GM13976 (cell line): ENCODE results near the gene GIMAP5.

Source experiments
- DNase-seq: peaks from one replicate; pipeline ENCODE4 v3.0.0; 2012; ENCODE audit warnings: low spot score
- CTCF ChIP-seq: IDR thresholded peaks from 2 replicates; pipeline ENCODE4 v1.5.1; 2012; ENCODE audit warnings: borderline replicate concordance, mild to moderate bottlenecking; ENCODE audit not compliant: insufficient read depth; ENCODE audit errors: extremely low read depth, missing control alignments, control extremely low read depth
- in situ Hi-C: fragments of 300-500 bp; cut with MboI; formaldehyde crosslinking; loops from one replicate; pipeline ENCODE4 v1.12.0; 2022; ENCODE audit warnings: low sequenced_read_pairs, mixed read lengths, inconsistent platforms; ENCODE audit not compliant: unreplicated experiment

Gene GIMAP5

GRCh38 chr7:150716368-150716767, 20.9 kb upstream of the GIMAP5 start, which contains the start of gene GIMAP1:
GIMAP1 (plus strand) TSS chr7:150716613; CDS start chr7:150719048, 2,435 bp downstream.
- DNase-seq = peak; percentile 47
- TF ChIP-seq CTCF = no peak
- in situ Hi-C loops = no loop called here

DNA sequence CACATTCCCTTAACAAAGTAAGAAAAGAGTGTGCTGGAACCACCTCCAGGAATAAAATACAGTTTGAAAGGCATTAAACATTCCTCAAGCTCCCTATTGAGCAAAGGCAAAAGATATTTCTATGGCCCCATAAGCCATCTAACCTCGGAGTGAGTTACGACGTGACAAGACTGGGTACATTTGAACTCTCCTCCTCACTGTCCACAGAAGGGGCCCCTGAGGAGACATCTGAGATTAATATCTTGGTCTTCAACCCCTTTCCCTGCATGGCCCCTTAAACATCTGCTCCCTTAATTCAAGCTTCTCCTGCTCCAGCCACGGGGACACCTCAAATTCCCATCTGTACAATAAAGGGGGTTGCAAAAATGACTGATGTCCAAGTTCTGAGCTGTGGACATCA, 20.3 kb upstream of the GIMAP5 start:
- in situ Hi-C loops = no loop called here
- no peak for DNase-seq
- TF ChIP-seq CTCF = no peak

DNA sequence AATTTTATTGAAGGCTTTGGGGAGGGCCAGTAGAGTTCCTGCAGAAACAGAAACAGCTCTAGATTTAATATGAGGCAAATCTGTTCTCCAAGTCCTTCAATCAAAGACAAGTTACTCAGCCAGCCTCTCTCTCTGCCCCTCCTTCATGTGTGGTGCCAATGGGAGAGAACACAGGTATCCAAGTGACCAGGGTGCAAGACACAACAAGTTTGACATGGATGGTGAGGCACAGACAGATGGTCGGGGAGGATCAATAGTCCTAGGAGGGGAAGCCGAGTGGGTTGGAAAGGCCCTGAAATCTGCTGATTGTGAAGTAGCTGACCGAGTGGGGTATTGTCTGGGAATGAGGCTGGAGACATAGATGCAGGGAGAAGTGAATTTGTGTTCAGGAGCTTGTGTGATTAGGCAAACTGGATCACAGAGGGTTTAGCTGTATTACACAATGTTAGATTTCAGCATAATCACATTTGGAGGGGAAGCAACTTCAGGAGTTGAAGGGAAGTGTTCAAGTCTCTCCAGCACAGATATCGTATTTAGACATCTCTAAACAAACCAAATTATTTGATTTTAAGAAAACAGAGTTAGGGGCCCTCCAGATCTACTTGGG, 19.3 kb upstream of the GIMAP5 start:
- DNase-seq = no peak
- in situ Hi-C loops = no loop called here
- no peak for TF ChIP-seq CTCF

DNA sequence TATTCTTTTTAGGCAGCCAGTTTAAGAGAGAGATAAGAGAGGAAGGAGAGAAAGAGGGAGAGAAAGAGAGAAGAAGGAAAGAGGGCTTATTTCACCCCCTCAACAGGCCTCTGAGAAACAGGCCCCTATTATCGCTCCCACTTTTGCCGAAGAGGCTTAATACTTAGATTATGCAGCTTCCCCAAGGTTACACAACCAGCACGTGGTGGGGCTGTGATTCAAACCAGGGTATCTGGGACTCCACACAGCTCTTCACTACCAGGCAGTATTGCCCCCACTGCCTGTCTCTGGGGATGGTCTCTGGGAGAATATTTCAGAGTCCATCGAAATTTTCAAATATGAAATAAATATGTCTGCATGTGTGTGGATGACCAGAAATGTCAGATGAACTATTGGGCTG, 17.8 kb upstream of the GIMAP5 start:
- in situ Hi-C loops = no loop called here
- DNase-seq = no peak
- TF ChIP-seq CTCF = no peak

DNA sequence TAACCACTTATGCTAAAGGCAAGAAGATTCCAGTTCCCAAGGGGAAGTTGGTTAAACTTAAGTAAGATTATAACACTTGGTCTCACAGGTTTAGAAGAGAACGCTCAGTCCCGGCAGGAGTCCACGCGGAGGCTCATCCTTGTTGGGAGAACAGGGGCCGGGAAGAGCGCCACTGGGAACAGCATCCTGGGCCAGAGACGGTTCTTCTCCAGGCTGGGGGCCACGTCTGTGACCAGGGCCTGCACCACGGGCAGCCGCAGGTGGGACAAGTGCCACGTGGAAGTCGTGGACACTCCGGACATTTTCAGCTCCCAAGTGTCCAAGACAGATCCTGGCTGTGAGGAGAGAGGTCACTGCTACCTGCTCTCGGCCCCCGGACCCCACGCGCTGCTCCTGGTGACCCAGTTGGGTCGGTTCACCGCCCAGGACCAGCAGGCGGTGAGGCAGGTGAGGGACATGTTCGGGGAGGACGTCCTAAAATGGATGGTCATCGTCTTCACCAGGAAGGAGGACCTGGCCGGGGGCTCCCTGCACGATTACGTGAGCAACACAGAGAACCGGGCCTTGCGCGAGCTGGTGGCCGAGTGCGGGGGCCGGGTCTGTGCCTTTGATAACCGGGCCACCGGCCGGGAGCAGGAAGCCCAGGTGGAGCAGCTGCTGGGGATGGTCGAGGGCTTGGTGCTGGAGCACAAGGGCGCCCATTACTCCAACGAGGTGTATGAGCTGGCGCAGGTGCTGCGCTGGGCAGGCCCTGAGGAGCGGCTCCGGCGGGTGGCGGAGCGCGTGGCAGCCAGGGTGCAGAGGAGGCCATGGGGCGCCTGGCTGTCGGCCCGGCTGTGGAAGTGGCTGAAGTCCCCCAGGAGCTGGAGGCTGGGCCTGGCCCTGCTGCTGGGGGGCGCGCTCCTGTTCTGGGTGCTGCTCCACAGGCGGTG, 17.0 kb upstream of the GIMAP5 start:
- in situ Hi-C loops = no loop called here
- TF ChIP-seq CTCF = no peak
- DNase-seq = peak; percentile 12

DNA sequence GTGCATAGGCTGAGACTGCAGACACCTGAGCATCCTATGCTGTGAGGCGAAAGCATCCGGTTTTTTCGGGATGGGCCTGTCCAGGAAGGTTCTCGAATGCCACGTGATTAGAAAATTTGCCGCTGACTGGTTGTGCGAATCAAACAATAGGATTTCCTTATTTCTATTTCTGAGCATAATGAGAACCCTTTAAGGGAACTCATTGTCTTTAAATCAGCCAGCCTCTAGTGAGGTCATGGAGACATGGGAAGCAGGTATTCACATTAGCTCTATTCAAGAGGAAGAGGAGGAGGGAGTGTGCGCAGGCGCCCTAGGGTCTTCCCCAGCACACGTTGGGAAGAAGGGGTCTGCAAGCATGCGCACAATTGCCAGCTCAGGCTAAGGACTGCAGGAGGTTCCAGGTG, 15.2 kb upstream of the GIMAP5 start:
- in situ Hi-C loops = no loop called here
- TF ChIP-seq CTCF = no peak
- DNase-seq = peak; percentile 8
